Right lobe of liver (tissue), 4 donors: ENCODE data around the gene SLC25A45.

Experiments
- POLR2A ChIP-seq: fragments of 450-650 bp; IDR thresholded peaks from one replicate; pipeline ENCODE4 v1.6.1; 2017; ENCODE audit warnings: antibody characterized with exemption, mild to moderate bottlenecking
- TF ChIP-seq, protein P1 (sequence below), 4 donors: fragments of 200-600 bp in 3 of 4; fragments of 450-650 bp in 1 of 4; IDR thresholded peaks; one replicate each; pipeline versions ENCODE4 v1.5.1 to v1.8.0; 2016 to 2022; ENCODE audit warnings: antibody characterized with exemption in 4 of 4, mild to moderate bottlenecking in 2 of 4
- donor health status: DM: no; HTN: no; CAD: no.
- donor health status: DM: no; HTN: no; CAD: no.
- donor health status: DM: no; HTN: yes; CAD: no.

DNA sequence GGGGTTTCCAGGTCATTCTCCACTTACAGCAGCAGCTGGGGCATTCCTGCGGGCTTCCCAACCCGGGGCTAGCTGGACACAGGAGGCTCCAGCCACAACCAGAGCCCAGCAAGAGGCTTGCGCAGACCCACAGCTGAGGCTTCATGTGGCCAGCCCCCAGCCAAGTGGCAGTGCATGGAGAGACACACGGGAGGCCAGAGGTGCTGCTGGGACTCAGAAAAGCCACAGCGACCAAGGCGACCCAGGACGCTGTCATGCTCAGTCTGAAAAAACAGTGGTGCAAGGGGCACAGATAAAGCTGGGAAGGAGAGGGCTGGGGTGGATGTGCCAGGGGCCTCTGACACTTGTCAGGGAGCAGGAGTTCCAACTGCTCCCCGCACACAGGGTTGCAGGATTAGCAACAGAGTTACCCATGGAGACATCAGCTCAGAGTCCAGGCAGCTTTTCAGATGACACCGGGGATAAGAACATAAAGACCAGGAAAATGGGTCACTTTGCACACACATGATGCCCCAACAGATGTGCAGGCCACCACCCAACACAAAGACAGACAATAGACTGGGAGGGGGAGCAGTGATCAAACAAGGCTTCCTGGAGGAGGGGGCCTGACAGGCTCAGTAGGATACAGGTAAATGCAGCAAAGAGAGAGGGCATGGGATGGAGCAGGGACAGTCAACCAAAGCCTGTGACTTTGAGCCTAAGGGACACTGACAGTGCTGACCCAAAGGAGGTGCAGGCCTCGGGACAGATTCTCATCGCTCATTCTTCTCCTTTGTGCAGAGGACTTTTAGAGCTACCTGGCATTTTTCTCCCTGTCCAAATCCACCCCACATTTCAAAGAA is 33.3 kb upstream of the SLC25A45 start:
- TF ChIP-seq, protein P1, sequence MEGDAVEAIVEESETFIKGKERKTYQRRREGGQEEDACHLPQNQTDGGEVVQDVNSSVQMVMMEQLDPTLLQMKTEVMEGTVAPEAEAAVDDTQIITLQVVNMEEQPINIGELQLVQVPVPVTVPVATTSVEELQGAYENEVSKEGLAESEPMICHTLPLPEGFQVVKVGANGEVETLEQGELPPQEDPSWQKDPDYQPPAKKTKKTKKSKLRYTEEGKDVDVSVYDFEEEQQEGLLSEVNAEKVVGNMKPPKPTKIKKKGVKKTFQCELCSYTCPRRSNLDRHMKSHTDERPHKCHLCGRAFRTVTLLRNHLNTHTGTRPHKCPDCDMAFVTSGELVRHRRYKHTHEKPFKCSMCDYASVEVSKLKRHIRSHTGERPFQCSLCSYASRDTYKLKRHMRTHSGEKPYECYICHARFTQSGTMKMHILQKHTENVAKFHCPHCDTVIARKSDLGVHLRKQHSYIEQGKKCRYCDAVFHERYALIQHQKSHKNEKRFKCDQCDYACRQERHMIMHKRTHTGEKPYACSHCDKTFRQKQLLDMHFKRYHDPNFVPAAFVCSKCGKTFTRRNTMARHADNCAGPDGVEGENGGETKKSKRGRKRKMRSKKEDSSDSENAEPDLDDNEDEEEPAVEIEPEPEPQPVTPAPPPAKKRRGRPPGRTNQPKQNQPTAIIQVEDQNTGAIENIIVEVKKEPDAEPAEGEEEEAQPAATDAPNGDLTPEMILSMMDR (IDR thresholded peaks at IDR 0.05), result no peak
- TF ChIP-seq POLR2A, result no peak
